Subcutaneous abdominal adipose tissue (tissue), 5 donors: Measurements from ENCODE around the gene TMEFF2.

Experiments used
- H3K27ac ChIP-seq: one replicate; pipeline ENCODE4 v1.7.0; 2013; ENCODE audit warnings: low read depth, mild to moderate bottlenecking, inconsistent platforms, low read length, moderate library complexity
- H3K27me3 ChIP-seq, 5 donors: one replicate each; pipeline ENCODE4 v1.7.0; 2013; ENCODE audit warnings: low read length in 5 of 5, inconsistent platforms in 1 of 5; ENCODE audit not compliant: control insufficient read depth in 5 of 5, insufficient read depth in 4 of 5
- H3K36me3 ChIP-seq, 5 donors: one replicate each; pipeline ENCODE4 v1.7.0; 2013; ENCODE audit warnings: low read length in 5 of 5; ENCODE audit not compliant: control insufficient read depth in 5 of 5, insufficient read depth in 5 of 5
- H3K4me1 ChIP-seq, 5 donors: one replicate each; pipeline ENCODE4 v1.7.0; 2013; ENCODE audit warnings: low read length in 5 of 5, mild to moderate bottlenecking in 3 of 5, moderate library complexity in 1 of 5; ENCODE audit not compliant: control insufficient read depth in 5 of 5, insufficient read depth in 5 of 5
- H3K4me3 ChIP-seq, 5 donors: one replicate each; pipeline ENCODE4 v1.7.0; 2013; ENCODE audit warnings: low read length in 5 of 5, low read depth in 1 of 5
- H3K9ac ChIP-seq, 5 donors: one replicate each; pipeline ENCODE4 v1.7.0; 2013; ENCODE audit warnings: low read length in 5 of 5, mild to moderate bottlenecking in 4 of 5, moderate library complexity in 3 of 5
- H3K9me3 ChIP-seq, 5 donors: one replicate each; pipeline ENCODE4 v1.7.0; 2013; ENCODE audit warnings: low read length in 5 of 5; ENCODE audit not compliant: control insufficient read depth in 5 of 5
- donor health status: healthy.
- donor health status: healthy.
- donor health status: healthy.
- donor health status: healthy.
- donor health status: healthy.

The TMEFF2 gene

DNA sequence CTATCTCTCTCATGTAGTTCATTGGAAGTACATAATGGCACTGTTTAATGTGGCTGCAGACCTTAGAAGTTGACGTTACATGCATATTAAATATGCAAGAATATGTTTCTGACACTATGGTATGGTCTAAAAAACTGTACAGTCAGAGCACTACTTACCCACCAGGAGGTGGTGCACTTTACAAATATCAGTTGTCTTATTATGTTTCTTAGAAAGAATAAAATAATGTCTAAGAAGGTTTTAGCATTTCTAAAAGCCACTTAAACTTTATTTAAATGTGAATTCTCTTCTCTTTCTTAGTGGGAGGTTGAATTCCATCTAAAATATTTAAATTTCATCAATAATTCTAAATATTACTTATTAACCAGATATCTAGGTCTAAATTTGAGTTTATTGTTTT lies 4.3 kb downstream of the TMEFF2 start:
- Histone ChIP-seq H3K27me3 (peaks cover 21 to 29% (median 27%) of the 10 kb centered on the region in 5 donors), H3K36me3 (no peaks in the 10 kb centered on the region), H3K9ac (no peak overlapping the region), H3K27ac (no peak overlapping the region), H3K9me3 (no peaks in the 10 kb centered on the region), H3K4me1 (peaks cover 0 to 20% (median 16%) of the 10 kb centered on the region in 5 donors), H3K4me3 (no peak overlapping the region)

- Histone ChIP-seq H3K27ac (no peak overlapping the region), H3K4me1 (no peaks in the 10 kb centered on the region), H3K27me3 (peaks cover 0 to 5% (median 0%) of the 10 kb centered on the region in 5 donors), H3K9ac (no peak overlapping the region), H3K4me3 (no peak overlapping the region), H3K9me3 (no peaks in the 10 kb centered on the region), H3K36me3 (no peaks in the 10 kb centered on the region)
Observed at GRCh38 chr2:192186806-192187205, 7.9 kb downstream of the TMEFF2 start.

GRCh38 chr2:192184349-192184748 lies 10.4 kb downstream of the TMEFF2 start:
- Histone ChIP-seq H3K36me3 (no peaks in the 10 kb centered on the region), H3K27ac (no peak overlapping the region), H3K4me3 (no peak overlapping the region)

GRCh38 chr2:192183296-192183695 lies 11.4 kb downstream of the TMEFF2 start:
- no peaks in the 10 kb centered on the region for H3K4me1 ChIP-seq

More at GRCh38 chr2:192184349-192184748, 10.4 kb downstream of the TMEFF2 start:
- Histone ChIP-seq H3K9ac (no peak overlapping the region), H3K4me1 (no peaks in the 10 kb centered on the region), H3K27me3 (no peaks in the 10 kb centered on the region), H3K9me3 (no peaks in the 10 kb centered on the region)

GRCh38 chr2:192166946-192167345 lies 27.8 kb downstream of the TMEFF2 start:
- Histone ChIP-seq H3K4me1 (peaks cover 0 to 4% (median 4%) of the 10 kb centered on the region in 5 donors), H3K27ac (no peak overlapping the region), H3K36me3 (no peaks in the 10 kb centered on the region), H3K27me3 (no peaks in the 10 kb centered on the region), H3K4me3 (no peak overlapping the region), H3K9ac (no peak overlapping the region), H3K9me3 (no peaks in the 10 kb centered on the region)

More at GRCh38 chr2:192183296-192183695, 11.4 kb downstream of the TMEFF2 start:
- Histone ChIP-seq H3K27ac (no peak overlapping the region), H3K9me3 (no peaks in the 10 kb centered on the region), H3K36me3 (no peaks in the 10 kb centered on the region), H3K9ac (no peak overlapping the region), H3K27me3 (no peaks in the 10 kb centered on the region), H3K4me3 (no peak overlapping the region)

GRCh38 chr2:192165842-192166241 lies 28.9 kb downstream of the TMEFF2 start:
- no peaks in the 10 kb centered on the region for H3K36me3 ChIP-seq
- no peaks in the 10 kb centered on the region for H3K9me3 ChIP-seq
- H3K4me3 ChIP-seq, result no peak overlapping the region
- no peak overlapping the region for H3K9ac ChIP-seq
- H3K27me3 ChIP-seq, result no peaks in the 10 kb centered on the region
- no peak overlapping the region for H3K27ac ChIP-seq
- H3K4me1 ChIP-seq, result peaks cover 0 to 9% (median 7%) of the 10 kb centered on the region in 5 donors

- H3K9me3 ChIP-seq, result no peaks in the 10 kb centered on the region
- H3K4me1 ChIP-seq, result peaks cover 0 to 13% (median 7%) of the 10 kb centered on the region in 5 donors
- no peaks in the 10 kb centered on the region for H3K27me3 ChIP-seq
- no peak overlapping the region for H3K9ac ChIP-seq
- H3K27ac ChIP-seq, result no peak overlapping the region
- H3K36me3 ChIP-seq, result no peaks in the 10 kb centered on the region
- H3K4me3 ChIP-seq, result peak overlapping the region in 4 of 5 donors; percentile 15 to 52 (median 44)
Observed at GRCh38 chr2:192162392-192163042, 32.2 kb downstream of the TMEFF2 start.

GRCh38 chr2:192161656-192162290 lies 33.0 kb downstream of the TMEFF2 start:
- Histone ChIP-seq H3K36me3 (no peaks in the 10 kb centered on the region), H3K27ac (no peak overlapping the region), H3K4me1 (peaks cover 0 to 13% (median 7%) of the 10 kb centered on the region in 5 donors), H3K4me3 (peak overlapping the region in 3 of 5 donors; percentile 15 to 52 (median 52)), H3K9me3 (no peaks in the 10 kb centered on the region), H3K27me3 (no peaks in the 10 kb centered on the region), H3K9ac (no peak overlapping the region)

DNA sequence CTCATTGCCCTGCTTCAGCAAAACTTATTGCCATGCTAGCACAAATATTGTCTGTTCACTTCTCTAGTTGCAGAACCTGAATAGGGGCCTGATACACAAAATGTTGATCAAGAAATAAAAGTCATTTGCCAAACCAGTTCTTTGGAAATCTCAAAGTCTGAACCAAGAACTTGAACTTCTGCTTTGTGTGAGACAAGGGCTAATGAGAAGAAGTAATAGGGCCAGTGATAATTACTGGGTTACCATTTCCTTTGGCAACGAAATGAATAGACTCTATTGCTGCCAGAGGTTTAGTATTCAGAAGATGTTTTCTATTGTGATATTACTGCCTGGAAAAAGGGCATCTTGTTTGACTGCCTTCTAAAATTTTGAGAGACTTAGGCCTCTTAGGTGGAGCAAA lies 35.0 kb downstream of the TMEFF2 start:
- H3K36me3 ChIP-seq, result no peaks in the 10 kb centered on the region
- H3K9me3 ChIP-seq, result no peaks in the 10 kb centered on the region
- H3K4me3 ChIP-seq, result no peak overlapping the region
- H3K4me1 ChIP-seq, result peaks cover 0 to 21% (median 9%) of the 10 kb centered on the region in 5 donors
- H3K9ac ChIP-seq, result no peak overlapping the region
- no peaks in the 10 kb centered on the region for H3K27me3 ChIP-seq
- H3K27ac ChIP-seq, result no peak overlapping the region

- Histone ChIP-seq H3K4me1 (peaks cover 0 to 21% (median 9%) of the 10 kb centered on the region in 5 donors), H3K27ac (no peak overlapping the region), H3K36me3 (no peaks in the 10 kb centered on the region), H3K4me3 (no peak overlapping the region), H3K27me3 (no peaks in the 10 kb centered on the region), H3K9ac (no peak overlapping the region), H3K9me3 (no peaks in the 10 kb centered on the region)
Observed at GRCh38 chr2:192159208-192159607, 35.5 kb downstream of the TMEFF2 start.
